DND-41 (cell line): Measurements from ENCODE around the gene PLCB4.
A peak's percentile ranks its signal among the peaks of the same experiment; 100 is the strongest.

Experiments
- ATAC-seq: fragments of 200-7000 bp; cut with Tn5 transposase; 3 replicates; pipeline ENCODE4 v1.9.1; 2021; ENCODE audit warnings: low read depth; ENCODE audit not compliant: insufficient read depth
- DNase-seq: peaks from one replicate; pipeline ENCODE4 v3.0.0-alpha.2; 2020
- H2AFZ ChIP-seq: 2 replicates; pipeline ENCODE4 v1.6.0; 2012; ENCODE audit warnings: low read depth, low read length
- H3K27ac ChIP-seq: 2 replicates; pipeline ENCODE4 v1.5.1; 2012; ENCODE audit warnings: low read length, inconsistent platforms
- H3K27me3 ChIP-seq: fragments of 200-600 bp; sonication (generic); 2 replicates; pipeline ENCODE4 v1.6.0; 2012; ENCODE audit warnings: low read length, mild to moderate bottlenecking, inconsistent platforms; ENCODE audit not compliant: insufficient read depth, poor library complexity
- H3K36me3 ChIP-seq: 2 replicates; pipeline ENCODE4 v1.5.1; 2012; ENCODE audit warnings: low read length, inconsistent platforms; ENCODE audit not compliant: insufficient read depth
- H3K4me1 ChIP-seq: 2 replicates; pipeline ENCODE4 v1.5.1; 2012; ENCODE audit warnings: mild to moderate bottlenecking, low read length; ENCODE audit not compliant: insufficient read depth
- H3K4me2 ChIP-seq: 2 replicates; pipeline ENCODE4 v1.6.0; 2012; ENCODE audit warnings: mild to moderate bottlenecking, moderate library complexity, low read length, inconsistent platforms; ENCODE audit not compliant: insufficient read depth
- H3K4me3 ChIP-seq, 2 experiments: fragments of 200-600 bp in 1 of 2; shearing (Covaris generic) in 1 of 2; 2 replicates each; pipeline ENCODE4 v1.5.1; 2012 to 2016; ENCODE audit warnings: inconsistent platforms in 2 of 2, low read length in 2 of 2, mild to moderate bottlenecking in 2 of 2, low read depth in 1 of 2, moderate library complexity in 1 of 2
- H3K79me2 ChIP-seq: 2 replicates; pipeline ENCODE4 v1.6.0; 2012; ENCODE audit warnings: low read length, inconsistent platforms; ENCODE audit not compliant: insufficient read depth
- H3K9ac ChIP-seq: 2 replicates; pipeline ENCODE4 v1.6.0; 2012; ENCODE audit warnings: low read depth, mild to moderate bottlenecking, inconsistent platforms, low read length, moderate library complexity
- H3K9me3 ChIP-seq: 2 replicates; pipeline ENCODE4 v1.5.1; 2012; ENCODE audit warnings: low read length, moderate library complexity, mild to moderate bottlenecking, inconsistent platforms; ENCODE audit not compliant: insufficient read depth, severe bottlenecking
- H4K20me1 ChIP-seq: 2 replicates; pipeline ENCODE4 v1.6.0; 2012; ENCODE audit warnings: low read length; ENCODE audit not compliant: insufficient read depth
- CTCF ChIP-seq: IDR thresholded peaks from 2 replicates; pipeline ENCODE4 v1.5.1; 2012; ENCODE audit warnings: borderline replicate concordance, low read length, moderate library complexity, mild to moderate bottlenecking; ENCODE audit not compliant: poor library complexity, severe bottlenecking; ENCODE audit errors: extremely low read depth
- EZH2 ChIP-seq: IDR thresholded peaks from 3 replicates; pipeline ENCODE4 v1.6.1; 2012; ENCODE audit warnings: borderline replicate concordance, low read depth, mild to moderate bottlenecking, moderate library complexity, low read length, inconsistent platforms; ENCODE audit not compliant: severe bottlenecking

The PLCB4 gene

GRCh38 chr20:9348316-9348715 lies 279.4 kb downstream of the PLCB4 start:
- TF ChIP-seq CTCF (no peak), EZH2 (no peak)
- Histone ChIP-seq H4K20me1 (no peaks in the 10 kb centered on the region), H2AFZ (no peak overlapping the region), H3K79me2 (no peaks in the 10 kb centered on the region), H3K27ac (peak overlapping the region; percentile 31; the same call in 1 of the 2 replicates), H3K4me2 (no peak overlapping the region), H3K9me3 (no peaks in the 10 kb centered on the region), H3K9ac (no peak overlapping the region), H3K4me1 (peaks cover 50% of the 10 kb centered on the region), H3K27me3 (no peaks in the 10 kb centered on the region), H3K36me3 (no peaks in the 10 kb centered on the region), H3K4me3 (no peak overlapping the region)
- ATAC-seq (no peak), DNase-seq (no peak)

DNA sequence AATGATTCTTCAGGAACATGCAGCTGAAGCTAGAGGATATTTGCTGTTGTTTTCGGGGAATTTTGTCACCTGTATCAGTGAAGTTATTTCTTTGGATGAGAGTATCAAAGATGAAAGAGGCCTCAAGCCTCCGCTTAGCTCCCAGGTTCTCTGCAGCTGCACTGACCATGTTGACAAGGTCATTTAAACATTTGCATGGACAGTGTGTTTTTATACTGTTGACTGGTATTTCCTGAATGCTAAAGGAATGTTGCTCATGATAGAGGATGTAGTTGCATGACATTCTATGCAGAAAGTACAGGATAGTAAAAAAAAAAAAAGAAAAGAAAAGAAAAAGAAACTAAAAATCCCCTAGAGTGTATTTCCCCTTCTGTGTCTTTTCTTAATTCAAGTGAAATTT lies 279.9 kb downstream of the PLCB4 start:
- Histone ChIP-seq H3K36me3 (no peaks in the 10 kb centered on the region), H3K9ac (no peak overlapping the region), H3K4me3 (no peak overlapping the region), H3K27ac (peak overlapping the region; percentile 25; the same call in 1 of the 2 replicates), H3K27me3 (no peaks in the 10 kb centered on the region), H3K9me3 (no peaks in the 10 kb centered on the region), H2AFZ (no peak overlapping the region), H4K20me1 (no peaks in the 10 kb centered on the region), H3K79me2 (no peaks in the 10 kb centered on the region), H3K4me1 (peaks cover 54% of the 10 kb centered on the region), H3K4me2 (no peak overlapping the region)
- TF ChIP-seq CTCF, result no peak
- TF ChIP-seq EZH2, result no peak
- no peak for ATAC-seq
- no peak for DNase-seq

- no peak for ATAC-seq
- H3K79me2 ChIP-seq, result no peaks in the 10 kb centered on the region
Measured at GRCh38 chr20:9349249-9349648, 280.4 kb downstream of the PLCB4 start.

More at GRCh38 chr20:9349249-9349648, 280.4 kb downstream of the PLCB4 start:
- Histone ChIP-seq H4K20me1 (no peaks in the 10 kb centered on the region), H3K9me3 (no peaks in the 10 kb centered on the region), H3K27ac (no peak overlapping the region), H3K36me3 (no peaks in the 10 kb centered on the region), H3K9ac (no peak overlapping the region), H3K4me3 (no peak overlapping the region), H3K4me2 (no peak overlapping the region), H2AFZ (no peak overlapping the region), H3K4me1 (peaks cover 59% of the 10 kb centered on the region), H3K27me3 (no peaks in the 10 kb centered on the region)
- TF ChIP-seq EZH2, result no peak
- TF ChIP-seq CTCF, result no peak
- DNase-seq, result no peak
